ENCODE data around the gene UBE4B. TPM values are rescaled to one million over a fixed set of nuclear protein-coding genes. Genes with fewer than 3 reads are reported as not detected.
A peak's percentile ranks its signal among the peaks of the same experiment; 100 is the strongest.

UBE4B gene
- total RNA-seq, 1 experiment from 2014 or later, result 54.7 TPM

DNA sequence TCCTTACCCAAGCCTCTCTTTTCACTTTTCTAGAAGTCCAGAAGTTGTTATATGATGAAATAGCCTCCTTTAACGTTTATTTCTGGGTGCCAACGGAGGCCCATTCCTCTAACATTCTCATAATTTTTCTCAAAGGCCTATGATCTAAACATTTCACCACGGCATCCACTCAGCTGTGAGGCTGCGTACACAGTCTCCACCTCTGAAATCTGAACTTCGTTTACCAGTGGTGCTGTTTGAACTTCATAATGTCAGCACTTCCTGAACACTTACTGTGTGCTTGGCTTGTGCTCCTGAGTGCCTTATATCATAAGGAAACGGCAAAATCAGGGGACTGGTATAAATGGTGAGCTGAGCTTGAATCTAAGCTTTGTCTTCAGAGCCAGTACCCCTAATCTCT lies 47.8 kb upstream of the UBE4B start:
- TF ChIP-seq REST (IDR thresholded peaks at IDR 0.05; ENCODE audit: insufficient read depth in 1 of 2, low read depth in 2 of 2, low read length in 1 of 2) (no peak), SIN3A (IDR thresholded peaks at IDR 0.05; ENCODE audit: borderline replicate concordance, insufficient read depth, low read depth, low read length) (no peak), POLR2AphosphoS5 (IDR thresholded peaks at IDR 0.05; ENCODE audit: low read depth, low read length) (no peak)
- TF ChIP-seq, protein P1, sequence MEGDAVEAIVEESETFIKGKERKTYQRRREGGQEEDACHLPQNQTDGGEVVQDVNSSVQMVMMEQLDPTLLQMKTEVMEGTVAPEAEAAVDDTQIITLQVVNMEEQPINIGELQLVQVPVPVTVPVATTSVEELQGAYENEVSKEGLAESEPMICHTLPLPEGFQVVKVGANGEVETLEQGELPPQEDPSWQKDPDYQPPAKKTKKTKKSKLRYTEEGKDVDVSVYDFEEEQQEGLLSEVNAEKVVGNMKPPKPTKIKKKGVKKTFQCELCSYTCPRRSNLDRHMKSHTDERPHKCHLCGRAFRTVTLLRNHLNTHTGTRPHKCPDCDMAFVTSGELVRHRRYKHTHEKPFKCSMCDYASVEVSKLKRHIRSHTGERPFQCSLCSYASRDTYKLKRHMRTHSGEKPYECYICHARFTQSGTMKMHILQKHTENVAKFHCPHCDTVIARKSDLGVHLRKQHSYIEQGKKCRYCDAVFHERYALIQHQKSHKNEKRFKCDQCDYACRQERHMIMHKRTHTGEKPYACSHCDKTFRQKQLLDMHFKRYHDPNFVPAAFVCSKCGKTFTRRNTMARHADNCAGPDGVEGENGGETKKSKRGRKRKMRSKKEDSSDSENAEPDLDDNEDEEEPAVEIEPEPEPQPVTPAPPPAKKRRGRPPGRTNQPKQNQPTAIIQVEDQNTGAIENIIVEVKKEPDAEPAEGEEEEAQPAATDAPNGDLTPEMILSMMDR (IDR thresholded peaks at IDR 0.05), result no peak
- no peak overlapping the region for H3K4me3 ChIP-seq (ENCODE audit: low read depth in 2 of 2, low read length in 2 of 2)
- ChIA-PET CTCF (no interaction called here), POLR2A (no interaction called here)
- BruUV-seq (replicated peaks), result TSS peak; percentile 74
- intact Hi-C loops (cut with micrococcal nuclease; ENCODE audit: unreplicated experiment), result no loop called here
- H3K27ac ChIP-seq (ENCODE audit: low read length), result no peak overlapping the region
- H3K27me3 ChIP-seq (ENCODE audit: control insufficient read depth, insufficient read depth, low read length), result no peaks in the 10 kb centered on the region
- ATAC-seq (no peak), DNase-seq (ENCODE audit: low read depth, low spot score) (no peak)
- no peaks in the 10 kb centered on the region for H3K36me3 ChIP-seq (ENCODE audit: control insufficient read depth, insufficient read depth, low read length)
- no peaks in the 10 kb centered on the region for H3K4me1 ChIP-seq (ENCODE audit: control insufficient read depth, insufficient read depth, low read length)
- no peaks in the 10 kb centered on the region for H3K9me3 ChIP-seq (ENCODE audit: control insufficient read depth, insufficient read depth, low read depth, low read length)
- in situ Hi-C loops (cut with HindIII; ENCODE audit: low pct_unique_long_range_greater_than_20kb, low sequenced_read_pairs), result no loop called here

DNA sequence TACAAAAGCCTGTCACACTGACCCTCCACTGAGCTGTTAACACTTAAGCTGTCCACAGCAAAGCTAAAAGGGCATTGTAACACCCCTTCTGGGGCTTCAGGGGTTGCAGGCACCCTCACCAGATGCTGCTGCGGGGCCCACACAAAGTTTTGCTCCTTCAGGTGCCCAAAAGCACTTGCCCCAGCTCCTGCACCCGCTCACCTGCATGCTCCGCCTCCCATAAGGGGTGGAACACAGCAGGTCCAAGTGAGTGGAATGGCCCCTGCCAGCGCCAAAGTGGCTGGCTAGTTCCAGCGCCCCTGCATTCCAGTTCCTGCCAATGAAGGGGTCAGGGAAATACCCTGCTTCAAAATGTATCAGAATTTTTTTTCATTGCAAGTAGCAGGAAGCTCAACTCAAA lies 43.0 kb upstream of the UBE4B start:
- no TSS peak for BruUV-seq (replicated peaks)
- Histone ChIP-seq H3K27me3 (ENCODE audit: control insufficient read depth, insufficient read depth, low read length) (no peaks in the 10 kb centered on the region), H3K36me3 (ENCODE audit: control insufficient read depth, insufficient read depth, low read length) (no peaks in the 10 kb centered on the region), H3K4me1 (ENCODE audit: control insufficient read depth, insufficient read depth, low read length) (no peaks in the 10 kb centered on the region), H3K27ac (ENCODE audit: low read length) (no peak overlapping the region), H3K4me3 (ENCODE audit: low read depth in 2 of 2, low read length in 2 of 2) (no peak overlapping the region), H3K9me3 (ENCODE audit: control insufficient read depth, insufficient read depth, low read depth, low read length) (no peaks in the 10 kb centered on the region)
- intact Hi-C loops (cut with micrococcal nuclease; ENCODE audit: unreplicated experiment) (no loop called here), in situ Hi-C loops (cut with HindIII; ENCODE audit: low pct_unique_long_range_greater_than_20kb, low sequenced_read_pairs) (no loop called here)
- POLR2A ChIA-PET, result no interaction called here
- CTCF ChIA-PET, result interaction anchor here (0.6 kb wide), 1 partner anchor 48 kb away, joined by 3 read pairs; no protein-coding TSS in a partner anchor
- ATAC-seq, result no peak
- no peak for DNase-seq (ENCODE audit: low read depth, low spot score)
- TF ChIP-seq SIN3A (IDR thresholded peaks at IDR 0.05; ENCODE audit: borderline replicate concordance, insufficient read depth, low read depth, low read length) (no peak), REST (IDR thresholded peaks at IDR 0.05; ENCODE audit: insufficient read depth in 1 of 2, low read depth in 2 of 2, low read length in 1 of 2) (no peak), POLR2AphosphoS5 (IDR thresholded peaks at IDR 0.05; ENCODE audit: low read depth, low read length) (no peak), TCF7L2 (IDR thresholded peaks at IDR 0.05; ENCODE audit: low read depth, low read length) (no peak)
- TF ChIP-seq, protein P1 (IDR thresholded peaks at IDR 0.05), result no peak
